ENCODE results near the gene SHC2. TPM values are rescaled to one million over a fixed set of nuclear protein-coding genes. Genes with fewer than 3 reads are reported as not detected.

SHC2 gene
- total and polyA plus RNA-seq, 2 of the 13 experiments (the other 11 are each of a cell fraction or from before 2014, with no cell fraction given) = 9.0 to 18.3 TPM

DNA sequence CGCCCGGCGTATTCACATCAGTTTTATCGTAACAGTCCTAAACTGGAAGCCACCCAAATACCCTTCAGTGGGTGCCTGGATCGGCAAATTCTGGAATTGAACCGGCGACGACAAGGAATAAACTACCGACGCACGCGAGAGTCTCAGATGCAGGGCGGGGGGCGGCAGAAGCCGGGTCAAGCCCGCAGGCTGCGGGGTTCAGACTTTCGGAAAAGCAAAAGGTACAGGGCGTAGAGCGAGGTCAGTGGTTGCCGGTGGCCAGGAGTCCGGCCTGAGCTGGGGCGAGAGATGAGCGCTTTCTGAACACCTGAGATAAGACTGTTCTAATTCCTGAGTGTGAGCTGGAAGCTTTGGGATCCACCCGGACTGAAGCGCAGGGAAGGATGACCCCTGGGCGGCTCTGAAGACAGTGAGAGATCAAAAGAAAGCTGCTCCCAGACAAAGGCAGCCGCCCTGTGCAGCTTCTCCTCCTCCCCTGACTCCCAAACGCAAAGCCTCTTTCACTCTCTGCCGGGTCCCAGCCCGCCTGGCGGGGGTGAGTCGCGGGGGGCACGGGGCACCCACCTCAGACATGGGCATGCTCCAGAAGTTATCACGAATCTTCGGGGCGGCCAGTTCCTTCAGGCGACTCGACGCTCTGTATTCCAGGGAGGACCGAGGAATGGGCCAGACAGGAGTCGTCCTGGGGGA is 90.0 kb downstream of the SHC2 start (continued):
- TF ChIP-seq ZNF780A (CRISPR knock-in tag; IDR thresholded peaks at IDR 0.05) (no peak), TMF1 (CRISPR knock-in tag; IDR thresholded peaks at IDR 0.05; ENCODE audit: low read depth) (no peak), NR1H2 (CRISPR knock-in tag; IDR thresholded peaks at IDR 0.05; ENCODE audit: borderline replicate concordance, low read depth) (no peak)
- TF ChIP-seq, protein P1, sequence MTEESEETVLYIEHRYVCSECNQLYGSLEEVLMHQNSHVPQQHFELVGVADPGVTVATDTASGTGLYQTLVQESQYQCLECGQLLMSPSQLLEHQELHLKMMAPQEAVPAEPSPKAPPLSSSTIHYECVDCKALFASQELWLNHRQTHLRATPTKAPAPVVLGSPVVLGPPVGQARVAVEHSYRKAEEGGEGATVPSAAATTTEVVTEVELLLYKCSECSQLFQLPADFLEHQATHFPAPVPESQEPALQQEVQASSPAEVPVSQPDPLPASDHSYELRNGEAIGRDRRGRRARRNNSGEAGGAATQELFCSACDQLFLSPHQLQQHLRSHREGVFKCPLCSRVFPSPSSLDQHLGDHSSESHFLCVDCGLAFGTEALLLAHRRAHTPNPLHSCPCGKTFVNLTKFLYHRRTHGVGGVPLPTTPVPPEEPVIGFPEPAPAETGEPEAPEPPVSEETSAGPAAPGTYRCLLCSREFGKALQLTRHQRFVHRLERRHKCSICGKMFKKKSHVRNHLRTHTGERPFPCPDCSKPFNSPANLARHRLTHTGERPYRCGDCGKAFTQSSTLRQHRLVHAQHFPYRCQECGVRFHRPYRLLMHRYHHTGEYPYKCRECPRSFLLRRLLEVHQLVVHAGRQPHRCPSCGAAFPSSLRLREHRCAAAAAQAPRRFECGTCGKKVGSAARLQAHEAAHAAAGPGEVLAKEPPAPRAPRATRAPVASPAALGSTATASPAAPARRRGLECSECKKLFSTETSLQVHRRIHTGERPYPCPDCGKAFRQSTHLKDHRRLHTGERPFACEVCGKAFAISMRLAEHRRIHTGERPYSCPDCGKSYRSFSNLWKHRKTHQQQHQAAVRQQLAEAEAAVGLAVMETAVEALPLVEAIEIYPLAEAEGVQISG (CRISPR knock-in tag; IDR thresholded peaks at IDR 0.05) = no peak
- TF ChIP-seq, protein P2, sequence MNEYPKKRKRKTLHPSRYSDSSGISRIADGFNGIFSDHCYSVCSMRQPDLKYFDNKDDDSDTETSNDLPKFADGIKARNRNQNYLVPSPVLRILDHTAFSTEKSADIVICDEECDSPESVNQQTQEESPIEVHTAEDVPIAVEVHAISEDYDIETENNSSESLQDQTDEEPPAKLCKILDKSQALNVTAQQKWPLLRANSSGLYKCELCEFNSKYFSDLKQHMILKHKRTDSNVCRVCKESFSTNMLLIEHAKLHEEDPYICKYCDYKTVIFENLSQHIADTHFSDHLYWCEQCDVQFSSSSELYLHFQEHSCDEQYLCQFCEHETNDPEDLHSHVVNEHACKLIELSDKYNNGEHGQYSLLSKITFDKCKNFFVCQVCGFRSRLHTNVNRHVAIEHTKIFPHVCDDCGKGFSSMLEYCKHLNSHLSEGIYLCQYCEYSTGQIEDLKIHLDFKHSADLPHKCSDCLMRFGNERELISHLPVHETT (CRISPR knock-in tag; conservative IDR thresholded peaks at IDR 0.05) = no peak

DNA sequence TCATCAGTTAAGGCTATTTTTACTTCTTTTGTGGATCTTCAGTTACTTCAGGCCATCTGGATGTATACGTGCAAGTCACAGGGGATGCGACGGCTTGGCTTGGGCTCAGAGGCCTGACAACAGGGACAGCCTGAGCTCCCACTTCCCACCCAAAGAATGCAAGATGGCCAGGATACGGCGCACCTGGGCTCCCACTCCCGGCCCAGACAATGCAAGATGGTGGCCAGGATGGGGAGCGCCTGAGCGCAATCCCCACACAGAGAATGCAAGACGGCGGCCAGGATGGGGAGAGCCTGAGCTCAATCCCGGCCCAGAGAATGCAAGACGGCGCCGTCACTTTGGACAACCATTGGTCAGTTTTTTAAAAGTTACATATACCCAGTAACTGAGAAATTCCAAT is 91.0 kb downstream of the SHC2 start:
- no peak overlapping the region for H3K4me3 ChIP-seq (replicated peaks in 1 of 3; ENCODE audit: insufficient read depth in 1 of 3, low read depth in 2 of 3, low read length in 3 of 3)
- ChIA-PET POLR2A (no interaction called here), CTCF (ENCODE audit: low intra/inter-chr PET ratio, low total read pairs) (no interaction called here)
- no peaks in the 10 kb centered on the region for H3K36me3 ChIP-seq (replicated peaks in 1 of 2; ENCODE audit: control insufficient read depth in 1 of 2, insufficient read depth in 2 of 2, low read length in 2 of 2)
- H3K9ac ChIP-seq (ENCODE audit: insufficient read depth, low read depth, low read length) = no peak overlapping the region
- H3K4me1 ChIP-seq (ENCODE audit: insufficient read depth, low read length) = no peaks in the 10 kb centered on the region
- FAIRE-seq (no peak), DNase-seq (ENCODE audit: low spot score) (no peak), ATAC-seq (no peak)
- no peak overlapping the region for H3K27ac ChIP-seq (ENCODE audit: extremely low read length, insufficient read depth, low read length)
- intact Hi-C loops (cut with micrococcal nuclease; ENCODE audit: unreplicated experiment) = no loop called here
- no peak overlapping the region for H2AFZ ChIP-seq (ENCODE audit: low read length)
- peaks cover 14 to 84% of the 10 kb centered on the region in 2 experiments for H3K27me3 ChIP-seq (ENCODE audit: control insufficient read depth in 1 of 2, insufficient read depth in 2 of 2, low read length in 2 of 2)
- in situ Hi-C loops (cut with HindIII; ENCODE audit: extremely low pct_ligation_motif_present, low pct_unique_long_range_greater_than_20kb) = no loop called here
- no peak overlapping the region for H3K4me2 ChIP-seq (ENCODE audit: low read depth, low read length)
- no peaks in the 10 kb centered on the region for H4K20me1 ChIP-seq (ENCODE audit: insufficient read depth, low read length)
- no TSS peak for BruUV-seq (replicated peaks)
- H3K79me2 ChIP-seq (ENCODE audit: insufficient read depth, low read length) = no peaks in the 10 kb centered on the region
- 67% methylated on average over 7 of the region's 14 CpGs for WGBS (ENCODE audit: low lambda C conversion rate)
- H3K9me3 ChIP-seq (ENCODE audit: low read length) = no peaks in the 10 kb centered on the region
- TF ChIP-seq ZNF841 (CRISPR knock-in tag; IDR thresholded peaks at IDR 0.05; ENCODE audit: borderline replicate concordance) = no peak
- TF ChIP-seq, protein P3, sequence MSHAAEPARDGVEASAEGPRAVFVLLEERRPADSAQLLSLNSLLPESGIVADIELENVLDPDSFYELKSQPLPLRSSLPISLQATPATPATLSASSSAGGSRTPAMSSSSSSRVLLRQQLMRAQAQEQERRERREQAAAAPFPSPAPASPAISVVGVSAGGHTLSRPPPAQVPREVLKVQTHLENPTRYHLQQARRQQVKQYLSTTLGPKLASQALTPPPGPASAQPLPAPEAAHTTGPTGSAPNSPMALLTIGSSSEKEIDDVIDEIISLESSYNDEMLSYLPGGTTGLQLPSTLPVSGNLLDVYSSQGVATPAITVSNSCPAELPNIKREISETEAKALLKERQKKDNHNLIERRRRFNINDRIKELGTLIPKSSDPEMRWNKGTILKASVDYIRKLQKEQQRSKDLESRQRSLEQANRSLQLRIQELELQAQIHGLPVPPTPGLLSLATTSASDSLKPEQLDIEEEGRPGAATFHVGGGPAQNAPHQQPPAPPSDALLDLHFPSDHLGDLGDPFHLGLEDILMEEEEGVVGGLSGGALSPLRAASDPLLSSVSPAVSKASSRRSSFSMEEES (CRISPR knock-in tag; IDR thresholded peaks at IDR 0.05) = no peak
- no peak for TF ChIP-seq MYC (CRISPR knock-in tag; IDR thresholded peaks at IDR 0.05; ENCODE audit: borderline replicate concordance)
- no peak for TF ChIP-seq ZNF781 (CRISPR knock-in tag; IDR thresholded peaks at IDR 0.05; ENCODE audit: borderline replicate concordance, not compliant biosample characterization)
- no peak for TF ChIP-seq ETV5 (CRISPR knock-in tag; IDR thresholded peaks at IDR 0.05; ENCODE audit: borderline replicate concordance)
- TF ChIP-seq FLYWCH1 (CRISPR knock-in tag; IDR thresholded peaks at IDR 0.05) = no peak
- TF ChIP-seq RORA (CRISPR knock-in tag; IDR thresholded peaks at IDR 0.05) = no peak
- TF ChIP-seq MTA1 (CRISPR knock-in tag; IDR thresholded peaks at IDR 0.05; ENCODE audit: borderline replicate concordance) = no peak
- TF ChIP-seq SUZ12 (IDR thresholded peaks at IDR 0.05; ENCODE audit: low read depth, low read length) = no peak
- TF ChIP-seq, protein P4, sequence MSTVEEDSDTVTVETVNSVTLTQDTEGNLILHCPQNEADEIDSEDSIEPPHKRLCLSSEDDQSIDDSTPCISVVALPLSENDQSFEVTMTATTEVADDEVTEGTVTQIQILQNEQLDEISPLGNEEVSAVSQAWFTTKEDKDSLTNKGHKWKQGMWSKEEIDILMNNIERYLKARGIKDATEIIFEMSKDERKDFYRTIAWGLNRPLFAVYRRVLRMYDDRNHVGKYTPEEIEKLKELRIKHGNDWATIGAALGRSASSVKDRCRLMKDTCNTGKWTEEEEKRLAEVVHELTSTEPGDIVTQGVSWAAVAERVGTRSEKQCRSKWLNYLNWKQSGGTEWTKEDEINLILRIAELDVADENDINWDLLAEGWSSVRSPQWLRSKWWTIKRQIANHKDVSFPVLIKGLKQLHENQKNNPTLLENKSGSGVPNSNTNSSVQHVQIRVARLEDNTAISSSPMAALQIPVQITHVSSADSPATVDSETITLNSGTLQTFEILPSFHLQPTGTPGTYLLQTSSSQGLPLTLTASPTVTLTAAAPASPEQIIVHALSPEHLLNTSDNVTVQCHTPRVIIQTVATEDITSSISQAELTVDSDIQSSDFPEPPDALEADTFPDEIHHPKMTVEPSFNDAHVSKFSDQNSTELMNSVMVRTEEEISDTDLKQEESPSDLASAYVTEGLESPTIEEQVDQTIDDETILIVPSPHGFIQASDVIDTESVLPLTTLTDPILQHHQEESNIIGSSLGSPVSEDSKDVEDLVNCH (CRISPR knock-in tag; IDR thresholded peaks at IDR 0.05) = no peak
